Esophagus squamous epithelium (tissue), 5 donors: ENCODE data around the gene HSPA4. TPM values are rescaled to one million over a fixed set of nuclear protein-coding genes. Genes with fewer than 3 reads are reported as not detected.

ENCODE experiments used
- DNase-seq: peaks from one replicate; lab custom pipeline; 2025; lab: John Stamatoyannopoulos, UW
- H3K27ac ChIP-seq, 4 donors: fragments of 200-600 bp; sonication (generic); one replicate each; pipeline ENCODE4 v1.5.1; 2016 to 2019; ENCODE audit warnings: mild to moderate bottlenecking in 1 of 4
- H3K27me3 ChIP-seq, 4 donors: fragments of 200-600 bp; sonication (generic); 1 replicate in 3 of 4; 2 replicates in 1 of 4; pipeline versions ENCODE4 v1.5.1 to v1.6.0; 2017 to 2021; ENCODE audit warnings: antibody characterized with exemption in 1 of 4
- H3K36me3 ChIP-seq, 3 donors: fragments of 200-600 bp; sonication (generic); one replicate each; pipeline ENCODE4 v1.5.1; 2016 to 2019
- H3K4me1 ChIP-seq, 3 donors: fragments of 200-600 bp; sonication (generic); one replicate each; pipeline ENCODE4 v1.5.1; 2017 to 2019
- H3K4me3 ChIP-seq, 4 donors: fragments of 200-600 bp; sonication (generic); 1 replicate in 3 of 4; 2 replicates in 1 of 4; pipeline ENCODE4 v1.5.1; 2016 to 2019; ENCODE audit warnings: mild to moderate bottlenecking in 2 of 4, moderate library complexity in 1 of 4
- H3K9me3 ChIP-seq, 3 donors: fragments of 200-600 bp; sonication (generic); one replicate each; pipeline ENCODE4 v1.5.1; 2016 to 2019
- CTCF ChIP-seq, 6 experiments: fragments of 450-650 bp in 4 of 6; fragments of 200-600 bp in 2 of 6; sonication (generic) in 2 of 6; IDR thresholded peaks; one replicate each; pipeline ENCODE4 v1.5.1; 2016 to 2019; ENCODE audit warnings: antibody characterized with exemption in 6 of 6, mild to moderate bottlenecking in 4 of 6, moderate library complexity in 4 of 6
- POLR2A ChIP-seq, 4 donors: fragments of 450-650 bp; IDR thresholded peaks; one replicate each; pipeline ENCODE4 v1.6.1; 2017; ENCODE audit warnings: antibody characterized with exemption in 4 of 4, mild to moderate bottlenecking in 4 of 4, moderate library complexity in 3 of 4
- WGBS, 2 donors: methylation state at CpG; one replicate each; pipeline ENCODE4 v1.1.5; 2018; 5-methylcytosine and 5-hydroxymethylcytosine counted together
- intact Hi-C: fragments of 100-400 bp; cut with DNase I; formaldehyde crosslinking; loops from one replicate; pipeline ENCODE4 v1.15.0; 2022
- total RNA-seq, 4 donors: library from RNA; depleted of rRNA; stranded (reverse); fragments of >200 nt; gene quantifications; one replicate each; pipeline ENCODE4 v1.1.0, GENCODE V29; 2016
- donor health status: DM: yes; HTN: yes; CAD: no.

The HSPA4 gene
- total RNA-seq, 4 donors from 2014 or later = 47.7 to 82.4 (median 67.3) TPM

- no peaks in the 10 kb centered on the region for H3K9me3 ChIP-seq
- intact Hi-C loops = no loop called here
- H3K4me3 ChIP-seq = no peak overlapping the region
- H3K36me3 ChIP-seq = no peaks in the 10 kb centered on the region
- 33 to 54% methylated on average over 11 of the region's 13 CpGs for WGBS, 2 donors
- peaks cover 0 to 24% (median 3%) of the 10 kb centered on the region in 3 donors for H3K4me1 ChIP-seq
- no peak for DNase-seq
- H3K27me3 ChIP-seq = no peaks in the 10 kb centered on the region
- TF ChIP-seq CTCF (IDR thresholded peaks at IDR 0.05) = no peak
- no peak for TF ChIP-seq POLR2A (IDR thresholded peaks at IDR 0.05)
- no peak overlapping the region for H3K27ac ChIP-seq
These were observed 61.7 kb downstream of the HSPA4 start for GRCh38 chr5:133113331-133114061.

GRCh38 chr5:133114166-133114932, 62.5 kb downstream of the HSPA4 start:
- WGBS, 2 donors = 87 to 93% methylated on average over 8 to 14 of the region's 14 CpGs
- no peak for DNase-seq
- H3K9me3 ChIP-seq = no peaks in the 10 kb centered on the region
- TF ChIP-seq POLR2A (IDR thresholded peaks at IDR 0.05) = no peak
- intact Hi-C loops = no loop called here
- no peak overlapping the region for H3K4me3 ChIP-seq
- no peak overlapping the region for H3K27ac ChIP-seq
- H3K27me3 ChIP-seq = no peaks in the 10 kb centered on the region
- no peaks in the 10 kb centered on the region for H3K36me3 ChIP-seq
- peaks cover 0 to 33% (median 3%) of the 10 kb centered on the region in 3 donors for H3K4me1 ChIP-seq

- intact Hi-C loops = no loop called here
- DNase-seq = no peak
- TF ChIP-seq POLR2A (IDR thresholded peaks at IDR 0.05) (no peak), CTCF (IDR thresholded peaks at IDR 0.05) (no peak)
These were observed 63.1 kb downstream of the HSPA4 start for GRCh38 chr5:133114933-133115310.

GRCh38 chr5:133116601-133117000, 64.8 kb downstream of the HSPA4 start:
- 100% methylated on average over 1 to 2 of the region's 2 CpGs for WGBS, 2 donors
- intact Hi-C loops = no loop called here
- Histone ChIP-seq H3K27ac (no peak overlapping the region), H3K4me1 (peaks cover 0 to 44% (median 0%) of the 10 kb centered on the region in 3 donors), H3K27me3 (no peaks in the 10 kb centered on the region), H3K4me3 (no peak overlapping the region), H3K9me3 (no peaks in the 10 kb centered on the region), H3K36me3 (no peaks in the 10 kb centered on the region)
- DNase-seq = no peak
- TF ChIP-seq CTCF (IDR thresholded peaks at IDR 0.05) (no peak), POLR2A (IDR thresholded peaks at IDR 0.05) (no peak)

More at GRCh38 chr5:133114933-133115310, 63.1 kb downstream of the HSPA4 start:
- H3K36me3 ChIP-seq = no peaks in the 10 kb centered on the region
- peaks cover 0 to 39% (median 3%) of the 10 kb centered on the region in 3 donors for H3K4me1 ChIP-seq
- H3K4me3 ChIP-seq = no peak overlapping the region
- no peaks in the 10 kb centered on the region for H3K27me3 ChIP-seq
- 100% methylated on average over 1 of the region's 1 CpG; no CpG with 5 or more reads in 1 of the 2 donors for WGBS, 2 donors
- H3K9me3 ChIP-seq = no peaks in the 10 kb centered on the region
- H3K27ac ChIP-seq = no peak overlapping the region

GRCh38 chr5:133117166-133117911, 65.5 kb downstream of the HSPA4 start:
- no peak for TF ChIP-seq POLR2A (IDR thresholded peaks at IDR 0.05)
- TF ChIP-seq CTCF (IDR thresholded peaks at IDR 0.05) = no peak
- intact Hi-C loops = no loop called here
- 35 to 58% methylated on average over 4 to 7 of the region's 10 CpGs for WGBS, 2 donors

More at GRCh38 chr5:133117166-133117911, 65.5 kb downstream of the HSPA4 start:
- Histone ChIP-seq H3K27me3 (no peaks in the 10 kb centered on the region), H3K4me3 (no peak overlapping the region), H3K36me3 (no peaks in the 10 kb centered on the region), H3K9me3 (no peaks in the 10 kb centered on the region), H3K4me1 (peaks cover 0 to 46% (median 0%) of the 10 kb centered on the region in 3 donors), H3K27ac (no peak overlapping the region)
- DNase-seq = no peak
